HG03064 (cell line): ENCODE measurements around the gene NKPD1.

Experiments used
- ATAC-seq: cut with Tn5 transposase; IDR thresholded peaks from one replicate; pipeline ENCODE4 v1.9.1; 2021; ENCODE audit warnings: low read depth; ENCODE audit not compliant: unreplicated experiment

Gene NKPD1

GRCh38 chr19:45160870-45161737 lies at the start of gene NKPD1:
Gene NKPD1, minus strand, starts transcription at chr19:45160982. Its CDS starts 832 bp downstream, at chr19:45160150.
- ATAC-seq: no peak

- no peak for ATAC-seq
Measured at GRCh38 chr19:45206328-45206727, 45.5 kb upstream of the NKPD1 start.

- no peak for ATAC-seq
Measured at GRCh38 chr19:45205810-45206209, 45.0 kb upstream of the NKPD1 start.

- no peak for ATAC-seq
Measured at GRCh38 chr19:45202637-45203036, 41.9 kb upstream of the NKPD1 start.

GRCh38 chr19:45200568-45200967 lies 39.8 kb upstream of the NKPD1 start:
- no peak for ATAC-seq

- ATAC-seq: no peak
Measured at GRCh38 chr19:45195764-45196163, 35.0 kb upstream of the NKPD1 start.

- no peak for ATAC-seq
Measured at GRCh38 chr19:45191375-45191774, 30.6 kb upstream of the NKPD1 start.

- no peak for ATAC-seq
Measured at GRCh38 chr19:45189971-45190370, 29.2 kb upstream of the NKPD1 start.

GRCh38 chr19:45187421-45188100 lies 26.8 kb upstream of the NKPD1 start:
- no peak for ATAC-seq

- no peak for ATAC-seq
Measured at GRCh38 chr19:45186509-45187334, 25.9 kb upstream of the NKPD1 start.

GRCh38 chr19:45184115-45184514 lies 23.3 kb upstream of the NKPD1 start:
- no peak for ATAC-seq

GRCh38 chr19:45182758-45183157 lies 22.0 kb upstream of the NKPD1 start:
- ATAC-seq: no peak

GRCh38 chr19:45180936-45181335 lies 20.2 kb upstream of the NKPD1 start:
- no peak for ATAC-seq

GRCh38 chr19:45179892-45180370 lies 19.1 kb upstream of the NKPD1 start:
- no peak for ATAC-seq

GRCh38 chr19:45179072-45179891 lies 18.5 kb upstream of the NKPD1 start:
- ATAC-seq: no peak

GRCh38 chr19:45178262-45179071 lies 17.7 kb upstream of the NKPD1 start, which contains the start of gene BLOC1S3:
Gene BLOC1S3, plus strand, starts transcription at chr19:45178784. Its CDS starts 513 bp downstream, at chr19:45179297.
- ATAC-seq: peak; percentile 74

- ATAC-seq: peak; percentile 8
Measured at GRCh38 chr19:45177817-45178261, 17.1 kb upstream of the NKPD1 start, which contains the start of gene TRAPPC6A. Gene TRAPPC6A, minus strand, starts transcription at chr19:45178237. Its CDS starts 19 bp downstream, at chr19:45178218.

GRCh38 chr19:45175515-45176345 lies 14.9 kb upstream of the NKPD1 start:
- no peak for ATAC-seq
